Kidney glomerular epithelial cell (primary cell): ENCODE measurements around the gene NUP98.
"Not testable (repeated sequence)": the region's sequence is repeated elsewhere in the genome, so short reads cannot be mapped to it uniquely, and the experiment has no call there.

Experiments
- DNase-seq: peaks from one replicate; lab custom pipeline; 2025; lab: John Stamatoyannopoulos, UW

NUP98 gene

GRCh38 chr11:3669742-3670183 is 127.6 kb downstream of the NUP98 start:
- no peak for DNase-seq

- DNase-seq = no peak
These were observed 128.2 kb downstream of the NUP98 start for GRCh38 chr11:3669128-3669527.

- DNase-seq = no peak
These were observed 130.0 kb downstream of the NUP98 start for GRCh38 chr11:3667149-3668035.

GRCh38 chr11:3666023-3666530 is 131.3 kb downstream of the NUP98 start:
- no peak for DNase-seq

GRCh38 chr11:3665336-3666022 is 131.9 kb downstream of the NUP98 start:
- DNase-seq = no peak

GRCh38 chr11:3664032-3664630 is 133.2 kb downstream of the NUP98 start:
- DNase-seq = no peak

GRCh38 chr11:3662856-3663255 is 134.5 kb downstream of the NUP98 start:
- DNase-seq = no peak

- DNase-seq = no peak
These were observed 136.4 kb downstream of the NUP98 start for GRCh38 chr11:3660960-3661359.

GRCh38 chr11:3659595-3660515 is 137.5 kb downstream of the NUP98 start:
- no peak for DNase-seq

- no peak for DNase-seq
These were observed 139.1 kb downstream of the NUP98 start for GRCh38 chr11:3658252-3658651.

GRCh38 chr11:3657331-3657730 is 140.0 kb downstream of the NUP98 start:
- not testable (repeated sequence) for DNase-seq

- no peak for DNase-seq
These were observed 141.8 kb downstream of the NUP98 start for GRCh38 chr11:3655547-3655946.

- DNase-seq = not testable (repeated sequence)
These were observed 144.8 kb downstream of the NUP98 start for GRCh38 chr11:3652514-3652913.

- not testable (repeated sequence) for DNase-seq
These were observed 148.0 kb downstream of the NUP98 start for GRCh38 chr11:3649374-3649773.

- not testable (repeated sequence) for DNase-seq
These were observed 148.5 kb downstream of the NUP98 start for GRCh38 chr11:3648843-3649242.

GRCh38 chr11:3645552-3645951 is 151.8 kb downstream of the NUP98 start:
- no peak for DNase-seq

GRCh38 chr11:3644817-3645235 is 152.5 kb downstream of the NUP98 start, which contains the start of gene ART1:
Gene ART1 (plus strand): TSS chr11:3645128. CDS start chr11:3659214, 14,086 bp downstream.
- DNase-seq = no peak

- DNase-seq = not testable (repeated sequence)
These were observed 154.2 kb downstream of the NUP98 start for GRCh38 chr11:3643102-3643546.

- DNase-seq = peak; percentile 71
These were observed 155.0 kb downstream of the NUP98 start for GRCh38 chr11:3642071-3642951.

- no peak for DNase-seq
These were observed 155.7 kb downstream of the NUP98 start, which contains the start of gene ART5 for GRCh38 chr11:3641701-3642070. Gene ART5 (minus strand): TSS chr11:3641992. CDS start chr11:3641862, 130 bp downstream.
